Body of pancreas (tissue), 4 donors: Measurements from ENCODE around the gene CORO7. TPM values are rescaled to one million over a fixed set of nuclear protein-coding genes. Genes with fewer than 3 reads are reported as not detected.

ENCODE experiments used
- ATAC-seq: fragments of 150-250 bp; one replicate; pipeline ENCODE4 v1.9.1; 2016
- DNase-seq, 4 donors: peaks; one replicate each; pipeline ENCODE4 v3.0.0-alpha.2; 2019
- H3K27ac ChIP-seq, 4 donors: fragments of 200-600 bp; sonication (generic); 1 replicate in 3 of 4; 2 replicates in 1 of 4; pipeline versions ENCODE4 v1.5.1 to v1.6.1; 2016 to 2019; ENCODE audit warnings: mild to moderate bottlenecking in 1 of 4, mixed read lengths in 1 of 4, moderate library complexity in 1 of 4
- H3K27me3 ChIP-seq, 2 donors: fragments of 200-600 bp; sonication (generic); one replicate each; pipeline ENCODE4 v1.6.0; 2016; ENCODE audit warnings: mild to moderate bottlenecking in 1 of 2
- H3K36me3 ChIP-seq, 2 donors: fragments of 200-600 bp; sonication (generic); replicated peaks in 1 of 2; 2 replicates each; pipeline ENCODE4 v1.5.1; 2016; ENCODE audit warnings: low read depth in 2 of 2; ENCODE audit not compliant: insufficient read depth in 1 of 2
- H3K4me1 ChIP-seq: fragments of 200-600 bp; sonication (generic); one replicate; pipeline ENCODE4 v1.6.0; 2016
- H3K4me3 ChIP-seq, 2 donors: fragments of 200-600 bp; sonication (generic); 1 replicate in 1 of 2; 2 replicates in 1 of 2; pipeline ENCODE4 v1.5.1; 2016 to 2019
- H3K9me3 ChIP-seq, 3 donors: fragments of 200-600 bp; sonication (generic); 1 replicate in 2 of 3; 2 replicates in 1 of 3; pipeline ENCODE4 v1.5.1; 2016
- POLR2A ChIP-seq, 3 donors: fragments of 450-650 bp; IDR thresholded peaks; one replicate each; pipeline ENCODE4 v1.6.1; 2016; ENCODE audit warnings: antibody characterized with exemption in 3 of 3, mild to moderate bottlenecking in 2 of 3
- WGBS, 2 donors: methylation state at CpG; one replicate each; pipeline ENCODE4 v1.1.5; 2017; 5-methylcytosine and 5-hydroxymethylcytosine counted together
- intact Hi-C: fragments of 100-400 bp; cut with DNase I; formaldehyde crosslinking; loops from one replicate; pipeline ENCODE4 v1.15.1; 2023
- total RNA-seq, 2 donors: library from RNA; depleted of rRNA; stranded (reverse); fragments of >200 nt; gene quantifications; one replicate each; pipeline ENCODE4 v1.1.0, GENCODE V29; 2016
- TF ChIP-seq, protein P1 (sequence below), 7 experiments: fragments of 450-650 bp in 4 of 7; fragments of 200-600 bp in 3 of 7; sonication (generic) in 3 of 7; IDR thresholded peaks; one replicate each; pipeline ENCODE4 v1.5.1; 2016 to 2019; ENCODE audit warnings: antibody characterized with exemption in 7 of 7

The CORO7 gene
- total RNA-seq, 2 donors from 2014 or later = 13.2 to 48.8 TPM

DNA sequence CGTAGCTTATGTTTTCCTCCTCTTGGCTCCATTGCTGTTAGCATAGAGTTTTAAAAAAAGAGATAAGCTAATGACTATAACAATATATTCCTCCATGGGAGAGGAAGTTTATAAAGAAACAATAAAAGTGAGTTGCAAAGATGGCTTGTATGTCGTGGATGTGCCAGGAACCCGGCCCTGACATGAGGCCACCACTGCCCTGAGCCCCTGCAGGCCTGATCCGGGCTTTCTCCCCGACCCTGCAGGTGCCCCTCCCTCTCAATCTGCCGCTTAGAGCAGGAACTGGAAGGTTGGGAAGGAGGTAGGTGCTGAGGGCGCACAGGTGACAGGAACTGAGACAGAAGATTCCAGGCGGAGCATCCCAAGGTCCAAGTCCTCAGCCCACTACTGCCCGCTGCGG lies 76.9 kb downstream of the CORO7 start:
- 77 to 85% methylated on average over 6 to 10 of the region's 10 CpGs for WGBS, 2 donors
- Histone ChIP-seq H3K36me3 (peaks cover 0 to 3% of the 10 kb centered on the region in 2 donors), H3K27ac (no peak overlapping the region), H3K4me3 (no peak overlapping the region), H3K9me3 (no peaks in the 10 kb centered on the region), H3K4me1 (no peaks in the 10 kb centered on the region), H3K27me3 (no peaks in the 10 kb centered on the region)
- DNase-seq (no peak), ATAC-seq (no peak)
- intact Hi-C loops = no loop called here
- TF ChIP-seq, protein P1, sequence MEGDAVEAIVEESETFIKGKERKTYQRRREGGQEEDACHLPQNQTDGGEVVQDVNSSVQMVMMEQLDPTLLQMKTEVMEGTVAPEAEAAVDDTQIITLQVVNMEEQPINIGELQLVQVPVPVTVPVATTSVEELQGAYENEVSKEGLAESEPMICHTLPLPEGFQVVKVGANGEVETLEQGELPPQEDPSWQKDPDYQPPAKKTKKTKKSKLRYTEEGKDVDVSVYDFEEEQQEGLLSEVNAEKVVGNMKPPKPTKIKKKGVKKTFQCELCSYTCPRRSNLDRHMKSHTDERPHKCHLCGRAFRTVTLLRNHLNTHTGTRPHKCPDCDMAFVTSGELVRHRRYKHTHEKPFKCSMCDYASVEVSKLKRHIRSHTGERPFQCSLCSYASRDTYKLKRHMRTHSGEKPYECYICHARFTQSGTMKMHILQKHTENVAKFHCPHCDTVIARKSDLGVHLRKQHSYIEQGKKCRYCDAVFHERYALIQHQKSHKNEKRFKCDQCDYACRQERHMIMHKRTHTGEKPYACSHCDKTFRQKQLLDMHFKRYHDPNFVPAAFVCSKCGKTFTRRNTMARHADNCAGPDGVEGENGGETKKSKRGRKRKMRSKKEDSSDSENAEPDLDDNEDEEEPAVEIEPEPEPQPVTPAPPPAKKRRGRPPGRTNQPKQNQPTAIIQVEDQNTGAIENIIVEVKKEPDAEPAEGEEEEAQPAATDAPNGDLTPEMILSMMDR (IDR thresholded peaks at IDR 0.05) = no peak
- no peak for TF ChIP-seq POLR2A (IDR thresholded peaks at IDR 0.05)

DNA sequence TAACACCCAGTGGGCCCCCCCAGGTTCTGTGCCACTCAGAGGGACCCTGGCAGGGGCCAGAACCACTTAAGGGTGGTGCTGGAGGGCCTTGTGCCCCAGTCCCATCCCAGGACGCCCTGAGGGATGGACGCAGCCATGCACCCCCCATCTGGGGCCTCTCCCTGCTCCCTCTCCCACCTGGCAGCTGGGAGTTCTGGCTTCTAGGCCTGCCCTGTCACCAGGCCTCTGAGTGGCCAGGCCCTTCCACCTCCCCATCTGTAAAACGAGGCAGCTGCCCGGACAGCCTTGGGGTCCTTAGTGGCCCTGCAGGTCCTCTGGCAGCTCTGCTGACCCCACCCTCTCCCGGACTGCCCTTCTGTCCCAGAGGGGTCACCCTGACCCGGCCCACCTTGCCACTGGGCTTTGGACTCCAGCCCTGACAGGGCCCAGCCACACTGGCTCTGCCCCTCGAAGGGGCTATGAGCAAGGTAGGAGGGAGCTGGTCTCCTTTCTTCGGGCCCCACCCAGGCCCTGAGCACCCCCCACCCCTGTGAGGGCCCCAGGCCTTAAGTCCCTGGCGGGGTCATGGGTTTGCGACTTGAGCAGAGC lies 77.6 kb downstream of the CORO7 start:
- ATAC-seq = no peak
- Histone ChIP-seq H3K4me1 (no peaks in the 10 kb centered on the region), H3K4me3 (no peak overlapping the region), H3K9me3 (no peaks in the 10 kb centered on the region), H3K27me3 (no peaks in the 10 kb centered on the region), H3K27ac (no peak overlapping the region), H3K36me3 (peaks cover 0 to 3% of the 10 kb centered on the region in 2 donors)
- DNase-seq = no peak
- intact Hi-C loops = no loop called here
- TF ChIP-seq, protein P1 (IDR thresholded peaks at IDR 0.05) = no peak
- no peak for TF ChIP-seq POLR2A (IDR thresholded peaks at IDR 0.05)
- WGBS, 2 donors = 92% methylated on average over 9 of the region's 10 CpGs; no CpG with 5 or more reads in 1 of the 2 donors

DNA sequence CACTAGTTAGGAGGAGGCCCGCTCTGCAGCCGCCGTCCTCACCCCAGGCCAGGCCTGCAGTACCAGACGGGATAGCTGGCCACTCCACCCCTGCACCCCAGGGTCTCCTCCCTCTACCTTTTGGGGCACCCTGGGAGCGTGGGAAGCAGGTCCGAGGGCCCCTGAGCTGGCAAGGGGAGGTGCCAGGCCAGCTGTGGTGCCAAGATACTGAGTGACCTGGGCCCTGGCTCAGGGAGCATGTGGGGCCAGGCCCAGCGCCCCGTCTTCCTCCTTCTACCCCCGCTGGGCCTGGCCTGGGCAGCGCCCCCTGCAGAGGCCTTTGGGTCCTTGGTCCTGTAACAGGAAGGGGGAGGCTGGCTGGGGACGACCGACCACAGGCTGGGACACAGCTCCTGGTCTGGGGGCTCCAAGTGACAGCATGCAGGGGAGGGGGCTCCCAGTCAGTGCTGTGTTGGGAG lies 78.2 kb downstream of the CORO7 start:
- H3K27me3 ChIP-seq = no peaks in the 10 kb centered on the region
- H3K4me3 ChIP-seq = no peak overlapping the region
- peaks cover 0 to 3% of the 10 kb centered on the region in 2 donors for H3K36me3 ChIP-seq
- no peak for TF ChIP-seq POLR2A (IDR thresholded peaks at IDR 0.05)
- TF ChIP-seq, protein P1 (IDR thresholded peaks at IDR 0.05) = no peak
- no peak for DNase-seq
- H3K9me3 ChIP-seq = no peaks in the 10 kb centered on the region
- no peak overlapping the region for H3K27ac ChIP-seq
- WGBS, 2 donors = 87 to 90% methylated on average over 3 to 10 of the region's 12 CpGs
- no peaks in the 10 kb centered on the region for H3K4me1 ChIP-seq
- ATAC-seq = no peak
- intact Hi-C loops = no loop called here

DNA sequence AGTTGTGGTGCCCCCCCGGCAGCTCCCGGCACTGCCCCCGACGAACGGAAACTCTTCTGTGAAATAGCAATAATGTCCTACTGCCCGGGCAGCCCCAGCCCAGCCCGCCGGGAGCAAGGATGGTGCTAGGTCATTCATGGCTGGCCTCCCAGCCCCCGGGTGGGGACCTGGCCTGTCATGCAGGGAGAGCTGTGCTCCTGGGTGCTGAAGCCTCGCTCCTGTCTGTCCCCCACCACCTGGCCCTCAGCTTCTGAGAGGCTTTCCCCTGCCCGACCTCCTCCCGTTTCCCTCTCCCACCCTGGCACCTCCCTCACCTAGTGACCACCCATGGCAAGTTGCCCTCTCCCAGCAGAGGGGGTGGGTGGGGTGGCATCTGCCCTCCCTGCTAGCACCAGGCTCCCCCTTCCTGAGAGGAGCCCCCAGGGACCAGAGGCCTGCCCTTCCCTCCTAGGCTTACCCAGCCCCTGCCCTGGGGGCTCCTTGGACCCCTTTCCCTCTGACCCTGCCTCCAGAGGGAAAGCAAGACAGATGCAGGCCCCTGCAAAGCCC lies 78.8 kb downstream of the CORO7 start:
- H3K27me3 ChIP-seq = no peaks in the 10 kb centered on the region
- no peaks in the 10 kb centered on the region for H3K9me3 ChIP-seq
- H3K4me1 ChIP-seq = no peaks in the 10 kb centered on the region
- DNase-seq (no peak), ATAC-seq (no peak)
- no peak overlapping the region for H3K4me3 ChIP-seq
- 83 to 91% methylated on average over 4 to 12 of the region's 12 CpGs for WGBS, 2 donors
- TF ChIP-seq, protein P1 (IDR thresholded peaks at IDR 0.05) = no peak
- no peak for TF ChIP-seq POLR2A (IDR thresholded peaks at IDR 0.05)
- H3K27ac ChIP-seq = no peak overlapping the region
- peaks cover 0 to 3% of the 10 kb centered on the region in 2 donors for H3K36me3 ChIP-seq
- intact Hi-C loops = no loop called here
